OCI-LY7 (cell line): ENCODE results near the gene PDS5B. TPM values are rescaled to one million over a fixed set of nuclear protein-coding genes. Genes with fewer than 3 reads are reported as not detected.
"Not testable (repeated sequence)": the region's sequence is repeated elsewhere in the genome, so short reads cannot be mapped to it uniquely, and the experiment has no call there.

Experiments
- BruUV-seq: library from RNA; stranded (reverse); fragments of 400-500 nt; replicated peaks from 2 replicates; lab custom pipeline; 2021; lab: Mats Ljungman, UMichigan
- CTCF ChIA-PET: fragments of 300-600 bp; sonication (Branson Sonifier 250); formaldehyde crosslinking; loops from one replicate; lab custom pipeline; 2022; ENCODE audit warnings: antibody characterized with exemption; ENCODE audit not compliant: unreplicated experiment; lab: Charles Lee
- POLR2A ChIA-PET: fragments of 300-600 bp; sonication (Branson Sonifier 250); formaldehyde crosslinking; loops from one replicate; lab custom pipeline; 2022; ENCODE audit warnings: antibody characterized with exemption; lab: Charles Lee
- DNase-seq: peaks from one replicate; pipeline ENCODE4 v3.0.0-alpha.2; 2015; ENCODE audit warnings: low spot score
- H2AFZ ChIP-seq: fragments of 200-600 bp; sonication (generic), shearing (Covaris generic); 2 replicates; pipeline ENCODE4 v1.6.1; 2014; ENCODE audit warnings: mild to moderate bottlenecking, antibody characterized with exemption, low read length, moderate library complexity
- H3K27ac ChIP-seq: fragments of 200-600 bp; sonication (generic); 2 replicates; pipeline ENCODE4 v1.5.1; 2014; ENCODE audit warnings: mixed run types, low read depth, mild to moderate bottlenecking, moderate library complexity, low read length, inconsistent platforms; ENCODE audit not compliant: poor library complexity, severe bottlenecking
- H3K36me3 ChIP-seq: fragments of 200-600 bp; sonication (generic); 2 replicates; pipeline ENCODE4 v1.6.1; 2014; ENCODE audit warnings: mild to moderate bottlenecking, antibody characterized with exemption, low read length, moderate library complexity, mixed read lengths; ENCODE audit not compliant: insufficient read depth
- H3K4me1 ChIP-seq: fragments of 200-600 bp; sonication (generic); 2 replicates; pipeline ENCODE4 v1.5.1; 2014; ENCODE audit warnings: mild to moderate bottlenecking, low read length; ENCODE audit not compliant: insufficient read depth, poor library complexity, severe bottlenecking
- H3K4me2 ChIP-seq: fragments of 200-600 bp; sonication (generic); 2 replicates; pipeline ENCODE4 v1.6.1; 2014; ENCODE audit warnings: mild to moderate bottlenecking, low read length
- H3K4me3 ChIP-seq: fragments of 200-600 bp; sonication (generic); 2 replicates; pipeline ENCODE4 v1.5.1; 2014; ENCODE audit warnings: mild to moderate bottlenecking, low read depth, low read length; ENCODE audit not compliant: poor library complexity, severe bottlenecking
- H3K79me2 ChIP-seq: fragments of 200-600 bp; sonication (generic); 2 replicates; pipeline ENCODE4 v1.6.1; 2016; ENCODE audit warnings: low read depth, mild to moderate bottlenecking, low read length, moderate library complexity, mixed read lengths; ENCODE audit not compliant: insufficient read depth
- H3K9me2 ChIP-seq: fragments of 200-600 bp; sonication (generic); 2 replicates; pipeline ENCODE4 v1.6.1; 2016; ENCODE audit warnings: mild to moderate bottlenecking, low read length, mixed read lengths; ENCODE audit not compliant: insufficient read depth
- H3K9me3 ChIP-seq: fragments of 200-600 bp; sonication (generic); 2 replicates; pipeline ENCODE4 v1.6.1; 2014; ENCODE audit warnings: mild to moderate bottlenecking, mixed run types, low read length, mixed read lengths
- H4K20me1 ChIP-seq: fragments of 200-600 bp; sonication (generic); 2 replicates; pipeline ENCODE4 v1.6.1; 2014; ENCODE audit warnings: mild to moderate bottlenecking, antibody characterized with exemption, low read length, moderate library complexity, mixed read lengths; ENCODE audit not compliant: insufficient read depth
- CTCF ChIP-seq: fragments of 200-600 bp; sonication (generic); conservative IDR thresholded peaks from 2 replicates; pipeline ENCODE4 v1.5.1; 2014; ENCODE audit warnings: mild to moderate bottlenecking, antibody characterized with exemption, low read length, moderate library complexity, mixed read lengths
- EZH2phosphoT487 ChIP-seq: fragments of 200-600 bp; sonication (generic); IDR thresholded peaks from 2 replicates; pipeline ENCODE4 v1.6.1; 2018; ENCODE audit warnings: low read depth, borderline replicate concordance, mild to moderate bottlenecking, mixed run types, antibody characterized with exemption, low read length, moderate library complexity, mixed read lengths
- intact Hi-C: fragments of 100-400 bp; cut with micrococcal nuclease; formaldehyde crosslinking; loops from one replicate; pipeline ENCODE4 v1.10.0; 2022; ENCODE audit not compliant: unreplicated experiment
- small RNA-seq: library from RNA; depleted of rRNA; stranded (forward); fragments of <200 nt; gene quantifications from one replicate; pipeline ENCODE3, GENCODE V24; 2014
- total RNA-seq, 2 experiments: library from RNA; depleted of rRNA in 1 of 2; stranded (reverse); fragments of >200 nt in 1 of 2; shearing (Covaris generic) in 1 of 2; gene quantifications; 2 replicates each; pipeline ENCODE4 v1.2.3, GENCODE V29; 2014 to 2022

PDS5B gene
- total RNA-seq, 2 experiments from 2014 or later: 34.1 to 70.4 TPM

DNA sequence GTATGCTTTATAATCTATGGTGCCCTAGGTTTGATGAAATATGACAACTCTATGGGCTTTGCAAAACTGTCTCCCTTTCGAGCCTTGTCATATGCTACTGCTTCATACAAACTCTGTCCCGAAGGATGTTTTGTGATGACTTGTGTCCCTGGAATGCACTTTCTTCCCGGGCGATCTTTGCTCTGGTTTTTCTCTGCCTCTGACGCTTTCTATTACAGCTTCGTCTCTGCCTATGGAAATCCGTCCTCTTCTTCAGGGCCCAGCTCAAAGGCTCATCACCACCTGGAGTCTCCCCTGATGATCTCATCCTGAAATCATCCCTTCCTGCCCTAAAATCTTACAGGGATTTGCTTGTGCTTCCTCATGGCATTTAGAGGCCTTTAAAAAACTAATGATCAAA lies 238.4 kb downstream of the PDS5B start:
- intact Hi-C loops: no loop called here
- H3K79me2 ChIP-seq: no peaks in the 10 kb centered on the region
- no peaks in the 10 kb centered on the region for H3K9me2 ChIP-seq
- no peaks in the 10 kb centered on the region for H4K20me1 ChIP-seq
- no peak for TF ChIP-seq CTCF
- no peak for TF ChIP-seq EZH2phosphoT487
- H3K9me3 ChIP-seq: no peaks in the 10 kb centered on the region
- CTCF ChIA-PET: no interaction called here
- no peak overlapping the region for H2AFZ ChIP-seq
- no peaks in the 10 kb centered on the region for H3K4me1 ChIP-seq
- no peak overlapping the region for H3K4me2 ChIP-seq
- no peak overlapping the region for H3K4me3 ChIP-seq
- no peak for DNase-seq
- no TSS peak for BruUV-seq
- H3K27ac ChIP-seq: no peak overlapping the region
- no peaks in the 10 kb centered on the region for H3K36me3 ChIP-seq
- POLR2A ChIA-PET: no interaction called here

- no peak overlapping the region for H3K4me3 ChIP-seq
- H3K36me3 ChIP-seq: no peaks in the 10 kb centered on the region
- no peaks in the 10 kb centered on the region for H3K79me2 ChIP-seq
- no peak overlapping the region for H3K27ac ChIP-seq
- TF ChIP-seq EZH2phosphoT487 (no peak), CTCF (no peak)
- BruUV-seq: no TSS peak
- DNase-seq: no peak
- H3K9me2 ChIP-seq: no peaks in the 10 kb centered on the region
- intact Hi-C loops: no loop called here
- CTCF ChIA-PET: no interaction called here
- no peak overlapping the region for H3K4me2 ChIP-seq
- H3K4me1 ChIP-seq: no peaks in the 10 kb centered on the region
- POLR2A ChIA-PET: no interaction called here
- no peak overlapping the region for H2AFZ ChIP-seq
- H4K20me1 ChIP-seq: no peaks in the 10 kb centered on the region
- H3K9me3 ChIP-seq: no peaks in the 10 kb centered on the region
Measured at GRCh38 chr13:32825481-32825880, 239.2 kb downstream of the PDS5B start.

- BruUV-seq, CTCF ChIA-PET, H2AFZ ChIP-seq, H3K9me2 ChIP-seq, H3K36me3 ChIP-seq, H3K4me3 ChIP-seq, POLR2A ChIA-PET, DNase-seq, H3K27ac ChIP-seq, intact Hi-C loops, H3K4me1 ChIP-seq, H3K9me3 ChIP-seq, H3K4me2 ChIP-seq, H3K79me2 ChIP-seq, H4K20me1 ChIP-seq: not testable (repeated sequence)
Measured at GRCh38 chr13:32826372-32826771, 240.1 kb downstream of the PDS5B start.

Small RNAs within 50 kb of the gene (small RNA-seq; reads per million reads assigned to genes)
- not detected for gene RNY1P4

Other genes with a start within 250 kb of the PDS5B start
- gene N4BP2L1, start 158.3 kb upstream of the PDS5B start, total RNA-seq (2014; rRNA removed; shearing (Covaris generic)): 12.8 and 14.6 TPM in 2 replicates
- gene N4BP2L1, start 158.3 kb upstream of the PDS5B start, total RNA-seq (2022): 7.9 and 13.5 TPM in 2 replicates
- gene N4BP2L2, start 47.7 kb upstream of the PDS5B start, total RNA-seq (2014; rRNA removed; shearing (Covaris generic)): 54.2 and 57.5 TPM in 2 replicates
- gene N4BP2L2, start 47.7 kb upstream of the PDS5B start, total RNA-seq (2022): 76.3 and 81.2 TPM in 2 replicates